Endothelial cell of umbilical vein (primary cell): ENCODE measurements around the gene TOMM5. TPM values are rescaled to one million over a fixed set of nuclear protein-coding genes. Genes with fewer than 3 reads are reported as not detected.

Experiments
- BruUV-seq: library from RNA; stranded (reverse); fragments of 400-500 nt; replicated peaks from 2 replicates; lab custom pipeline; 2021; lab: Mats Ljungman, UMichigan
- CTCF ChIA-PET: fragments of 300-600, 350-600 bp; sonication (Branson Sonifier 250); formaldehyde crosslinking; loops from one replicate; lab custom pipeline; 2021; ENCODE audit warnings: antibody characterized with exemption, inconsistent platforms; lab: Charles Lee
- POLR2A ChIA-PET: fragments of 300-600, 350-600 bp; sonication (Branson Sonifier 250); formaldehyde crosslinking; loops from one replicate; lab custom pipeline; 2021; ENCODE audit warnings: antibody characterized with exemption, inconsistent platforms; lab: Charles Lee
- DNase-seq: peaks from one replicate; pipeline ENCODE4 v3.0.0-alpha.2; 2011; ENCODE audit warnings: low read depth, low spot score
- FAIRE-seq: peaks from 2 replicates; lab custom pipeline; 2011; peaks lifted over from hg19 to GRCh38; lab: Jason Lieb, UNC
- H2AFZ ChIP-seq: 2 replicates; pipeline ENCODE4 v1.6.0; 2012; ENCODE audit warnings: low read depth, low read length, control low read depth, inconsistent platforms
- H3K27ac ChIP-seq: 2 replicates; pipeline ENCODE4 v1.5.1; 2011; ENCODE audit warnings: low read depth, mild to moderate bottlenecking, control low read depth, low read length, moderate library complexity; ENCODE audit not compliant: insufficient read depth
- H3K27me3 ChIP-seq, 2 experiments: 2 replicates each; pipeline versions ENCODE4 v1.6.0 to v1.6.1; 2011; ENCODE audit warnings: low read length in 2 of 2, mixed read lengths in 1 of 2; ENCODE audit not compliant: control insufficient read depth in 2 of 2, insufficient read depth in 2 of 2
- H3K36me3 ChIP-seq, 2 experiments: 2 replicates in 1 of 2; 3 replicates in 1 of 2; pipeline ENCODE4 v1.5.1; 2011; ENCODE audit warnings: low read length in 2 of 2, mild to moderate bottlenecking in 1 of 2, moderate library complexity in 1 of 2; ENCODE audit not compliant: control insufficient read depth in 2 of 2, insufficient read depth in 2 of 2; ENCODE audit errors: extremely low read depth in 1 of 2
- H3K4me1 ChIP-seq: 3 replicates; pipeline ENCODE4 v1.5.1; 2011; ENCODE audit warnings: mild to moderate bottlenecking, low read length; ENCODE audit not compliant: control insufficient read depth, insufficient read depth; ENCODE audit errors: extremely low read depth
- H3K4me2 ChIP-seq: 2 replicates; pipeline ENCODE4 v1.6.1; 2011; ENCODE audit warnings: low read length, control low read depth, mixed read lengths; ENCODE audit not compliant: insufficient read depth
- H3K4me3 ChIP-seq, 3 experiments: fragments of 200-600 bp in 1 of 3; sonication (generic), shearing (Covaris generic) in 1 of 3; replicated peaks in 1 of 3; 2 replicates each; pipeline ENCODE4 v1.5.1; 2011 to 2016; ENCODE audit warnings: control low read depth in 3 of 3, low read length in 3 of 3, mild to moderate bottlenecking in 2 of 3, inconsistent platforms in 1 of 3, low read depth in 1 of 3, moderate library complexity in 1 of 3; ENCODE audit not compliant: insufficient read depth in 1 of 3
- H3K79me2 ChIP-seq: 2 replicates; pipeline ENCODE4 v1.6.0; 2012; ENCODE audit warnings: low read length, inconsistent platforms; ENCODE audit not compliant: control insufficient read depth, insufficient read depth
- H3K9ac ChIP-seq: replicated peaks from 2 replicates; pipeline ENCODE3; 2011; ENCODE audit warnings: low read length, control low read depth; ENCODE audit not compliant: insufficient read depth; ENCODE audit errors: extremely low read depth
- H3K9me1 ChIP-seq: replicated peaks from 3 replicates; pipeline ENCODE4 v1.6.0; 2011; ENCODE audit warnings: mild to moderate bottlenecking, low read length; ENCODE audit not compliant: control insufficient read depth, insufficient read depth; ENCODE audit errors: extremely low read depth
- H3K9me3 ChIP-seq: replicated peaks from 2 replicates; pipeline ENCODE4 v1.5.1; 2012; ENCODE audit warnings: low read length, inconsistent platforms; ENCODE audit not compliant: control insufficient read depth, insufficient read depth
- H4K20me1 ChIP-seq: replicated peaks from 2 replicates; pipeline ENCODE3; 2011; ENCODE audit warnings: mild to moderate bottlenecking, low read length; ENCODE audit not compliant: control insufficient read depth, insufficient read depth; ENCODE audit errors: extremely low read depth
- EZH2 ChIP-seq: IDR thresholded peaks from 2 replicates; pipeline ENCODE4 v1.6.1; 2012; ENCODE audit warnings: borderline replicate concordance, low read depth, mild to moderate bottlenecking, moderate library complexity, low read length, inconsistent platforms; ENCODE audit not compliant: severe bottlenecking
- FOS ChIP-seq: IDR thresholded peaks from 2 replicates; pipeline ENCODE4 v1.6.1; 2011; ENCODE audit warnings: mild to moderate bottlenecking, low read length, moderate library complexity, borderline replicate concordance; ENCODE audit not compliant: insufficient read depth
- GATA2 ChIP-seq: IDR thresholded peaks from 2 replicates; pipeline ENCODE4 v1.7.0; 2011; ENCODE audit warnings: low read depth, mild to moderate bottlenecking, moderate library complexity, mixed read lengths, low read length; ENCODE audit not compliant: insufficient read length, insufficient read depth
- JUN ChIP-seq: IDR thresholded peaks from 2 replicates; pipeline ENCODE4 v1.6.1; 2011; ENCODE audit warnings: borderline replicate concordance, low read depth; ENCODE audit not compliant: insufficient read length, insufficient read depth
- MYC ChIP-seq: IDR thresholded peaks from one replicate; pipeline ENCODE4 v1.6.1; 2011; ENCODE audit warnings: mild to moderate bottlenecking, low read depth, low read length
- POLR2A ChIP-seq: IDR thresholded peaks from 2 replicates; pipeline ENCODE4 v1.6.1; 2012; ENCODE audit warnings: low read depth, mild to moderate bottlenecking, control low read depth, low read length
- POLR2AphosphoS5 ChIP-seq: IDR thresholded peaks from 2 replicates; pipeline ENCODE4 v1.6.1; 2012; ENCODE audit warnings: low read depth, mild to moderate bottlenecking, control low read depth, low read length, moderate library complexity; ENCODE audit not compliant: insufficient read depth
- dilution Hi-C: fragments of 300-500 bp; cut with MboI; formaldehyde crosslinking; loops from one replicate; pipeline ENCODE4 v1.15.0; 2019; ENCODE audit warnings: low sequenced_read_pairs; ENCODE audit not compliant: extremely low pct_ligation_motif_present
- intact Hi-C: fragments of 100-400 bp; cut with micrococcal nuclease; formaldehyde crosslinking; loops from one replicate; pipeline ENCODE4 v1.10.0; 2022
- polyA plus RNA-seq, 4 experiments: library from polyadenylated mRNA; depleted of rRNA in 3 of 4; stranded (reverse) in 3 of 4; unstranded in 1 of 4; fragments of >200 nt; gene quantifications; 2 replicates each; pipeline versions ENCODE4 v1.2.1 to v1.2.3, GENCODE V29; 2011 to 2012; ENCODE audit warnings: missing spikeins in 1 of 4
- total RNA-seq: library from RNA; stranded (reverse); gene quantifications from 2 replicates; pipeline ENCODE4 v1.2.3, GENCODE V29; 2021
- TF ChIP-seq, protein P1 (sequence below), 2 donors: IDR thresholded peaks; 1 replicate in 1 of 2; 2 replicates in 1 of 2; pipeline ENCODE4 v1.5.1; 2011; ENCODE audit warnings: low read length in 2 of 2, mild to moderate bottlenecking in 2 of 2, moderate library complexity in 2 of 2, control low read depth in 1 of 2, inconsistent platforms in 1 of 2, low read depth in 1 of 2; ENCODE audit not compliant: insufficient read depth in 1 of 2; ENCODE audit errors: extremely low read depth in 1 of 2
- TF ChIP-seq, protein P2 (sequence below): IDR thresholded peaks from 2 replicates; pipeline ENCODE4 v1.6.1; 2011; ENCODE audit not compliant: insufficient read depth, insufficient read length

Gene TOMM5
- total and polyA plus RNA-seq, 2 donors (not counting 3 experiments of a cell fraction or from before 2014, with no cell fraction given): 122 to 147 TPM

DNA sequence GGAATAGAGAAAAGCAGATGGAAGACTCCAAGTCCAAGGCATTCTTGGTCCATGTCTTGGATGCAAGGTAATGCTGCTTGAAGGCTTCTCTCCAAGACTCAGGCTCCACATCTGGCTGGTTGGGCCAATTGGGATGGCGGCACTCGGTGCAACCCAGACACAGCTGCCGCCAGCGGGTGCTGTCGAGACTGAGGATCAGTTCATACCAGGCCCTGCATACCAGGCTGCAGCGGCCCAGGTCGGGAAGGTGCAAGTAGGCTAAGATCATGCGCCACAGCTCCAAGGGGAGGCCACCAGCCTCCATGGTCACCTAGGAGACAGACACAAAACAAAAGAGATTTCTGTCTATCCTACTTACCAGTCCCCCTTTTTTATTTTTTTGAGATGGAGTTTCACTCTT, 50.9 kb downstream of the TOMM5 start:
- H3K4me2 ChIP-seq: no peak overlapping the region
- no peaks in the 10 kb centered on the region for H3K9me3 ChIP-seq
- no peaks in the 10 kb centered on the region for H3K27me3 ChIP-seq
- H3K27ac ChIP-seq: no peak overlapping the region
- dilution Hi-C loops: no loop called here
- no peak overlapping the region for H3K9ac ChIP-seq
- DNase-seq: no peak
- H3K36me3 ChIP-seq: peaks cover 2 to 22% of the 10 kb centered on the region in 2 experiments
- no TSS peak for BruUV-seq
- POLR2A ChIA-PET: no interaction called here
- H3K9me1 ChIP-seq: no peaks in the 10 kb centered on the region
- CTCF ChIA-PET: no interaction called here
- no peak for TF ChIP-seq MYC
- intact Hi-C loops: no loop called here
- FAIRE-seq: no peak
- no peak overlapping the region for H2AFZ ChIP-seq
- H3K4me3 ChIP-seq: no peak overlapping the region
- no peaks in the 10 kb centered on the region for H3K79me2 ChIP-seq
- no peaks in the 10 kb centered on the region for H4K20me1 ChIP-seq
- H3K4me1 ChIP-seq: no peaks in the 10 kb centered on the region

DNA sequence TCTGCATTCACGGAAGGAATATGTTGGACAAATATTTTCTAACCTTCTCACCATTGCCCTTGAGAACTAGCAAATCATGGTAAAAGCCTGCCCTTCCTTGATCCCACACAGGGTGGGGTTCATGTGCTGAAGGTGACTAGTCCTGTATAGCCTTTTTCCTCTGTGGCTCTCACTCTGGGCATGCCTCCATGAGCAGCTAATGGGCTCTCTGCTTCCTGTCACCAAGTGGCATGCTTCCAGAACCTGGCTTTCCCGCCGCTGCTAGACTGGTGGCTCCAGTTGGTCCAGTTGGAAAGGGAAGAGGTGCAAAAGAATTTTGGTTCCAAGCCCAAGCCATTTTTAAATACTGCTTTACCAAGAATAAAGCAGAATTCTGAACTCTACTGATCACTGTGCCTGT, 51.8 kb downstream of the TOMM5 start:
- ChIA-PET CTCF (no interaction called here), POLR2A (no interaction called here)
- no peaks in the 10 kb centered on the region for H3K9me3 ChIP-seq
- TF ChIP-seq GATA2 (no peak), FOS (no peak), MYC (no peak), JUN (no peak), POLR2A (no peak), EZH2 (no peak), POLR2AphosphoS5 (no peak)
- TF ChIP-seq, protein P1, sequence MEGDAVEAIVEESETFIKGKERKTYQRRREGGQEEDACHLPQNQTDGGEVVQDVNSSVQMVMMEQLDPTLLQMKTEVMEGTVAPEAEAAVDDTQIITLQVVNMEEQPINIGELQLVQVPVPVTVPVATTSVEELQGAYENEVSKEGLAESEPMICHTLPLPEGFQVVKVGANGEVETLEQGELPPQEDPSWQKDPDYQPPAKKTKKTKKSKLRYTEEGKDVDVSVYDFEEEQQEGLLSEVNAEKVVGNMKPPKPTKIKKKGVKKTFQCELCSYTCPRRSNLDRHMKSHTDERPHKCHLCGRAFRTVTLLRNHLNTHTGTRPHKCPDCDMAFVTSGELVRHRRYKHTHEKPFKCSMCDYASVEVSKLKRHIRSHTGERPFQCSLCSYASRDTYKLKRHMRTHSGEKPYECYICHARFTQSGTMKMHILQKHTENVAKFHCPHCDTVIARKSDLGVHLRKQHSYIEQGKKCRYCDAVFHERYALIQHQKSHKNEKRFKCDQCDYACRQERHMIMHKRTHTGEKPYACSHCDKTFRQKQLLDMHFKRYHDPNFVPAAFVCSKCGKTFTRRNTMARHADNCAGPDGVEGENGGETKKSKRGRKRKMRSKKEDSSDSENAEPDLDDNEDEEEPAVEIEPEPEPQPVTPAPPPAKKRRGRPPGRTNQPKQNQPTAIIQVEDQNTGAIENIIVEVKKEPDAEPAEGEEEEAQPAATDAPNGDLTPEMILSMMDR (IDR thresholded peaks at IDR 0.05; ENCODE audit: extremely low read depth in 1 of 2, insufficient read depth in 1 of 2, low read depth in 1 of 2, low read length in 2 of 2): no peak
- TF ChIP-seq, protein P2, sequence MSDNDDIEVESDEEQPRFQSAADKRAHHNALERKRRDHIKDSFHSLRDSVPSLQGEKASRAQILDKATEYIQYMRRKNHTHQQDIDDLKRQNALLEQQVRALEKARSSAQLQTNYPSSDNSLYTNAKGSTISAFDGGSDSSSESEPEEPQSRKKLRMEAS: no peak
- peaks cover 2 to 26% of the 10 kb centered on the region in 2 experiments for H3K36me3 ChIP-seq
- no peaks in the 10 kb centered on the region for H3K27me3 ChIP-seq
- H3K9ac ChIP-seq: no peak overlapping the region
- no peaks in the 10 kb centered on the region for H3K9me1 ChIP-seq
- no peak for FAIRE-seq
- no peak overlapping the region for H3K4me3 ChIP-seq
- no peaks in the 10 kb centered on the region for H4K20me1 ChIP-seq
- BruUV-seq: no TSS peak
- H3K27ac ChIP-seq: no peak overlapping the region
- H3K4me1 ChIP-seq: no peaks in the 10 kb centered on the region
- intact Hi-C loops (no loop called here), dilution Hi-C loops (no loop called here)
- H3K4me2 ChIP-seq: no peak overlapping the region
- no peak overlapping the region for H2AFZ ChIP-seq
- DNase-seq: no peak
- no peaks in the 10 kb centered on the region for H3K79me2 ChIP-seq
